ENCODE measurements around the gene BEND5.
A peak's percentile ranks its signal among the peaks of the same experiment; 100 is the strongest.

The BEND5 gene

DNA sequence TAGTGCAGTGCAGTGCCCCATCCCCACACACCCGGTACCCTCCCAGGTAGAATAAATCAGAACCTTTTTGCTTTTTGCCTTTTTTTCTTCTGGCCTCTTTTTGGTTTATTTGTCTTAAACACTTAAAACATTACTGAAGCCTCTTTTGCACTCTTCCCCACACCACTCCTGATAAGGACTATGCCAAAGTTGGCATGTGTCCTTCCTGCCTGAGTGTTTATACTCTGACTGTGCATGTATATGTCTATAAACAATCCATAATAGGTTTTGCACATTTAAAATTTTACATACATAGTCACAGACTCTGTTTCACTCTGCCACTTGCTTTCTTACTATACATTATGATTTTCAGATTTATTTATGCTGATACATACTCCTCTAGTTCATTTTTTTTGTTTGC lies 59.6 kb downstream of the BEND5 start:
- no peak for DNase-seq

DNA sequence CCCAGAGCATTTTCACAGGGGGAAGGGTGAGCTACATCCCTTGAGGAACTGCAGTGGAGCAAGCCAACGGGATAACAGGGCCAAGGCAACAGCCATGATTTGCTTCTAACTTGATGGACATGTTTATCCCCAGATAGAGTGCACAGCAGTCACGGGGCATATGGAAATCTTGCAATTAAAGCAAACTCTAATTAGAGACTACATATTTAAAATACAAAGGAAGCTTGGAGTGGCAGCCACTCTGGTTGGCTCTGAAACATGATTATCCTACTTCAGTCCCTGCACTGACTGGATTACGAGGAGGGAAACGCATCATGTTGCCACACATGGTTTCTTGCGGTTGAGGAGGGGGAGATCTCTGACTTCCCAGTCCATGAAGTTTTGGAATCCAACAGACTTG lies 60.8 kb downstream of the BEND5 start:
- no peak for DNase-seq

DNA sequence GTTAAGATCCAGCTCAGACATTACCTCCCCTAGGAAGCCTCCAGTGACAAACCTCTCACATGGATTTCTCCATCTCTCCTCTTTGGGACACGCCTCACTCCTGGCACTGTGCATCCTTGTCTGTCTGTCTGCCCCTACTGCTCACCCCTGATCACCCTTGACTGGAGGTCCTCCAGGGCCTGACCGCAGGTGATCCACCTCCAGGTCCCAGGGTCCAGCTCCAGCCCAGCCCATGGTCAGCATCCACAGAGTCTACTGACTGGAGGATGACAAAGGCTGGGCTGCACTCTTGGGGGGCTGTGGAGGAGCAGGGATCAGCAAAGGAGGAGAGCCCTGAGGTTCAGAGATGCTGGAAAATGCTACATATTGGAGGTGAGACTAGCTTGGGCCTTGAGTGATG lies 65.8 kb downstream of the BEND5 start:
- no peak for DNase-seq

DNA sequence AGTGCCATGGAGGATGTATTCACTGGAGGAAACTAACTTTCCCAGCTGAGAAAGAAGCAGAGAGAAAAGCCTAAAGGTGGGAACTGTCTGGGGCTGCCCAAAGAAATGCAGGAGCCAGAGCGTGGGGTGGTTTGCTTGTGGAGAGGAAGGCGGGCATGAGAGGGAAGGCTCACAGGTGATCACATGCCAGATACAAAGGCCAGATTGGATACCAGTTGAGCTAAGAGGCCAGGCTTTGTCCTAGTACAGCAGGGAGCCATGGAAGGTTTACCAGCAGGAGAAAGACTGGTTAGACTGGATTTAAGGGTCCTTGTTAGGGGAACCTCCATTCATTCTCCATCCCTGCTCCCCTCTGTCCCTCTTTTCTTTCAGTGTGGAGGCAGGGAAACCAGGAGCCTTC lies 66.4 kb downstream of the BEND5 start:
- DNase-seq, result no peak

DNA sequence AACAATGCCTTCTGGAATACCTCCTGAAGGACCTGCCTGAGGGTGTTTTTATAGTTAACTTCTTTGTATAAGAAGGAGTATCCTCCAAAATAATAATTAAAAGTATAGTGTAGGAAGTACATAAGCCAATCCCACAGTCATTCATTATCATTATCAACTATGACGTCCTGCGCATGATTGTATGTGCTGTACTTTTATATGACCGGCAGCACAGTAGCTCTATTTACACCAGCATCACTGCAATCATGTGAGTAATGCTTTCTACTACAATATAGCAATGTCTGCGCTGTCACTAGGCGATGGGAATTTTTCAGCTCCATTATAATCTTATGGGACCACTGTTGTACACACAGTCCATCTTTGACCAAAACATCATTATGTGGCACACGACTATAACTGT lies 72.0 kb downstream of the BEND5 start:
- DNase-seq, result no peak

DNA sequence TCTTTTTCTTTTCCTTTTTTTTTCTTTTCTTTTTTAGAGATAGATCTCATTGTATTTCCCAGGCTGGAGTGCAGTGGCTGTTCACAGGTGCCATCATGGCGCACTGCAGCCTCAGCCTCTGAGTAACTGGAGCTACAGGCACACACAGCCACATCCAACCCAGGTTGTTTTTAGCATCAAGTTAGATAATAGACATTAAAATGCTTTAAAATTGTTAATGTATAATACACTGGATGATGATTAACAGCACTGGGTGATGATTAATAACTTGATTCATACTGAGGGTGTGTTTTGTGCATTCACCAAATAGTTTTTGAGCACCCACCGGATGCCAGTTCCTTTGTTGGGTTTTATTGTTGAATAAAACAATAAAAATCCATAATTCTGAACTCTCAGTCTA lies 75.2 kb downstream of the BEND5 start:
- no peak for DNase-seq

DNA sequence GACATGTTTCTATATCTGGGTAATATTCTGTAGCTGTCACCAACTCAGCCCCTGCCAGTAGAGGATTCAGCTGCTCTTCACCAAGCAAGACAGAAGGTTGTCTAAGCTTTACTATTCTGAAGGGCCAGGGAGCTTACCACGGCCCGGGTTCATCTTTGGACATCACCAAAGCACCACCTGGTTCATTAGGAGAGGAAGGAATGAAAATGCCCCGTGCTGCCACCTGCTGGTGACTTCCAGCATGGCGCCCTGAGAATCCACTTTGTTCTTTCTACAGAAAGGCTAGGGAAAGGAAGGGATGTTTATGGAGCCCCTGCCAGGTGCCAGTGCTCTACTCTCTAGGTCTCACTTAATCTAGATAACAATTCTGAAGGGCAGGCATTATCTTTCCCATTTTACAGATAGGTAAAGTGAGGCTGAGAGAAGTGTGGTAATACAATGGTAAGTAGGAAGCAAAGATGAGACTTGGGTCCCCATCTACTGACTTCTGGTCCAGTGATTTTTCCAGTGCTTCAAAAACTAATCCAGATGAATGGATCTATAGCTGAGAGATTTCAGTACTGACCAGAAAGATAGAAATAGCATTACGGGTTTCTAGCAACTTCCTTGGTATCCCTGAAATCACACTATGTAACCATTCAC lies 79.5 kb downstream of the BEND5 start:
- peak; percentile 47 for DNase-seq

DNA sequence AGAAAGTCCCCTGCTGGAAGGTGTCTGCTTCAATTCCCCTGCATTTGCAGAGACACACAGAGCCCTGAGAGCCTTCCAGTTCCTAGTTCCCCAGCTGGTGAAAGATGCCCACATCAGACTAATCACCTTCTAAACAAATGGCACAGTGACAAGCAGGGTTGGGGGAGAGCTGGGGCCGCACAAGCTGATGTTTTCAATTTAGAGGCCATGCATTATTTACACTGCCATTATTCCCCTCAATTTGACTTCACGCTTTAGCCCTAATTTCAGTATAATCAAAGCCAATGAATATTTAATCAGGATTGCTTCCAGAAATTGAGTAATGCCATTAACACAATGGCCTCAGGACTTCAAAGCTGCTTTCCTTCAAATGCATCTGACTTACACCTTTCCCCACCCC lies 81.5 kb downstream of the BEND5 start:
- DNase-seq, result no peak

DNA sequence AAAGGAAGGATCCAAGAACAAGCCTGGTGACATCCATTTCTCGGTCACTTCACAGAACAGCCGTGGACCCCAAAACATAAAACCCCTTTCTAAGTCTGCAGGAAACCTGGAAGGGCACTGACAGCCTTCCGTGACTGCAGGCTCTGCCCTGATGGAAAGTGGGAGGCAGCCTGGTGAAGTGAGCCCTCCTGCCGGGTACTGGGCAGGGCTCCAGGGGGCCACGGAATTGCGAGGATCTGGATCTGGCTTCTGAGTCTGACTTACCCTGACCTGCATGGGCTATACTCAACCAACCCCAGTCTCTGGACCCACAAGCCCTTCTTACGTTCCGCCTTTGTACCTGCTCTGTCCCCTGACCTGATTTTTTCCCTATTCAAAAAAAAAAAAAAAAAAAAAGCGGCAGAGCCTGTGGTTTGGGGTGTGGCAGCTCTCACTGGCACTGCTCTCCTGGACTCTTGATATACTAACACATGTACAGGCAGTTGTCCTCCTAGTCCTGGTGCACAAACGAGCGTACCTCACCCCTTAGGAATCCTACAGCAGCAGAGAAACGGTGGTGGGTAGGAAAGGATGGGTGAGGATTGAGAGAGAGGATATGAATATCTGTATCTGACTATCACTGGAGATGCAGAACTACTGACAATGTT lies 82.9 kb downstream of the BEND5 start:
- no peak for DNase-seq

DNA sequence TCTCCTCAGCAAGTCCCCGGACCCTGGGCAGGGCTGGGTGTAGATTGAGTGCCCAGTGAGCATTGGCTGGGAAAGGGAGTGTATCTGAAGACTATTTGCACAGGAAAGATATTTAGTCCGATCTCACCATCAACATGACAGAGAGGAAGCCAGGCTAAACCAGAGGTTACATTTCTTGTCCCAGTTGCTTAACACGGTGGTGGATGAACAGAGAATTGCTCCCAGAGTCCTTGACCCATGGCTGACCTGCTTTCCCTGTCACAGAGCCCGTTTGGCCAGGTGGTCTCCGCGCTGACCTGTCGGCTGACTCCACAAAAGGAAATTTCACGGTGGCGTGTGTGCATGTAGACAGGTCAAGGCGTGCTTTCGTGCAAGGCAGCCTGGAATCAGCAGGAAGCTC lies 83.5 kb downstream of the BEND5 start:
- DNase-seq, result no peak

DNA sequence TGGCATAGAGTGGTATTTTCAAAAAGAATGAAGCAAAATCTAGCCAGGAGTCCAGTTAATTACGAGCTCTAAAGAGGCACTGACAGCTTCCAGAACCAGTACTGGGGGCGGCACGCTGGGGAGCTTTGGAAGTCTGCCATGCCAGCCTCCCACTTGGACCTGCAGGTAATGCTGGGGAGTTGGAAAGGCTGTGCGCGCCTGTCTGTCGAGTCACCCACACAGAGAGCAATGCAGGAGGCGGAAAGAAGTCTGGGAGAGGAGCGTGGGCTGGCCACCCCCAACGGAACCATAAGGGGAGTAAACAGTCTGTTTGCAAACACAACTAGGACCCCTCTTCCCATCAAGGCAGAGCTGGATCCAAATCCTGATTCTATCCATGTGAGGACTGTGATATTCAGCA lies 84.5 kb downstream of the BEND5 start:
- no peak for DNase-seq

DNA sequence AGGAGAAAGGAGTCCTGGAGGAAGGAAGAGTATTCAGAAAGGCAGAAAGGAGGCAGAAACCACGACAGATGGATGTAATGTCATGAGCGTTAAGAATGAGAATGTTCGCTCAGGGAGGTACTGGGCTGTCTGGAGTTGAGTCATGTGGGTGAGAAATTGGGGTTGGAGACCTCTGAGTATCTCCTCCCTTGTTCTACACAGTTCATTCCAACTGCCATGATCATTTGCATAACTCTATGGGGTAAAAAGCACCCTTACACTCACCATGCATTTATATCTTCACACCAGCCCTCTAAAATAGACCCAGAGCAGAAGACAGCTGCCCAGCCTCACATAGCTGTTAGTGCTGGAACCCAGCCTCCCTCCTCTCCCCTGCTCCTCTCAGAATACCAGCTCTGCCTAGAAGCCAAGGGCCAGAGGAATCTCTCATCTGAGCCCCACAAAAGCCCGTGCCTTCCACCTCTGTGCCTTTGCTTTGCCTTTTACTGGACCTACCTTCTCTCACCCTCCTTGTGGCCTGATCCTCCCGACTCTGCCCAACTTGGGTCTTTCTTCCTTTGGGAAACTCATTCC lies 85.2 kb downstream of the BEND5 start:
- no peak for DNase-seq

DNA sequence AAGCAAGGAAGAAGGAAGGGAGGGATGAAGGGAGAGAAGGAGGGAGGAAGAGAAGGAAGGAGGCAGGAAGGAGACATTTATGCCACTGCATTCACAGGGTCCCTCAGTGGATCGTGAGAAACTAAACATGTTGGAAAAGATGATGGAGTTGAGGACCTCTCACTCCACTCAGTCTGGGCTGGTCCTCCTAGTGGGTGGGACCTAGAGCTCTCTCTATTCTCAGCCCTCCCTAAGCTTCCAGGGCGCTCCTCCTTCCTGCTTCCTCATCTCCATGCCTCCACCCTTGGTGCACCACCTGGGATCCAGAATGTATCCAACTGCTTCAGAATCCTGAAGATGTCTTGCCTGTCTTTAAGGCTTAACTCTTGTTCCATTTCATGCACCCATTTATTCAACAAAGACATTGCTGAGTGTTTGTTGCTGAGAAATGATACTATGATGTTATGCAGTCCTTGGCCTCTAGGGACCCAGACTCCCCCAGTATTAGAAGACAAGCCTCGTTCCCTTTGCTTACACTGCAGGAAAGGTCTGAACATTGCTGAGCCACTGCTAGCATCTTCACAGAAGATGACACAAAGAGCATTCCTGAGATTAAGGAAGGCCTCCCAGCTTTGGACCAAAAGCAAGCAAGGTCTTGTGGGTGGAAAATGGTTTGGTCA lies 88.5 kb downstream of the BEND5 start:
- DNase-seq, result no peak

DNA sequence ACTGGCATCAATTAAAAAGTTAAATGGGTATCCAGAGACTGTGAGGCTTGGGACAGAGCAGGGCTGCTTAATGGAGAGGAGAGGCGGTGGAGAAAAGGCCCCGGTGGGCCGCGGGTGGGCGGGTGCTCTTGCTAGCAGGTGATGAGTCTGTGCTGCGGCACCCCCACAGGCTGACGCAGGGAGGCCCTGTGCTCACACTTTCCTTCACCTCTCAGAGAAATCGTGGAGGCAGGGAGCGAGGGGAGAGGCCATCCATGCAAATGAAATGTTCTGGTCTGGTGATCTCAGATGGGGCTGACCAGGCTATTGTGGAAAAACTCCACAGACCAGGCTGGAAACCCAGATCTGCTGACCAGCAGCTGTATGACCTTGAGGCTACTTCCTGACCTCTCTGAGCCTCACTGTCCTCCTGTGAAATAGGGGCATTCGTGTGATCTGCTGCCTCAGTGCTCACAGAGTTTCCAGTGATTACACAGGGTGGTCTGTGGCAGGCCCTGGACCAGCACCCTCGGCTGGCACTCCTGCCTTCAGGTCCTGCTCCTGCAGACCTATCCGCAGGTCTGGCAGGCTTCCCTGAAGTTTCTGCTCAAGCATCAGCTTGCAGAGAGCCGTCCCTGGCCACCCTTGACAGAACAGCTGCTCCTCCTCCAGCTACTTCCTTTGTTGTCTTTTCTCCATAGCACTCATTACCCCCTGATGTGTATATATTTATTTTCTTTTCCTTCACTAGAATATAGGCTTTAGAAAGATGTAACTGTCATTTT lies 89.2 kb downstream of the BEND5 start:
- DNase-seq, result no peak

DNA sequence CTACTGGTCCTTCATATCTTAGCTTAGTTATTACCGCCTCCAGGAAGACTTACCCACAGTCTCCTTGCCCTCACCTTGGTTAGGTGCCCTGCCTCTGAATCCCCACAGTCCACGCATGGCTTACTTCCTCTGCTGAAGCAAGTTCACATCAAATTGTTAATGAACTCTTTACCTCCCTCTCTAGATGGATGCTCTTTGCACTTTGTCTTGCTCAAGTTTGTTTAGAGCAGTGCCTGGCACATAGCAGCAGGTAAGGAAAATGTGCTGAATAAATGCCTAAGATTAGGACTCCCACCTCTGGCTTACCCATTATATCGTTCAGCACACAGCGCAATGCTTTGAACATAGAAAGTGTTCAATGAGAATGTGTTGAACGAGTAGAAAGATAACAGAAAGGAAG lies 90.5 kb downstream of the BEND5 start:
- DNase-seq, result no peak

DNA sequence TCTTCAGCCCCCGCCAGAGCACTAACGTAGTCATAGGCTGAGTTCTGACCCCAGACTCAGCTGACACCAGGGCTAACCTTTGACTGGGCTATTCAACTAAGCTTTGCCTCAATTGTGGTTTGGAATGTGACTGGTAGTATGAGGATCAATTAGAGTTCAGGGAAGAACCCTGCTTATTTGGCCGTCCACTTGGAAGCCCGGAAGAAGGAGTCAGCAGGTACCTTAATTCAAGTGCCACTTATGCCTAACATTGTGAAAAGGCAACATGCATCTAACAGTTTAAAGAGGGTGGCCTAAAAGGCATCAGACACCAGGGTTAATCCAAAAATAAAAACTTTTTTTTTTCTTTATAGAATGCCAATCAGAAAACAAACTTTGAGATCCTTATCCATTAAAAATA lies 92.3 kb downstream of the BEND5 start:
- DNase-seq, result no peak

DNA sequence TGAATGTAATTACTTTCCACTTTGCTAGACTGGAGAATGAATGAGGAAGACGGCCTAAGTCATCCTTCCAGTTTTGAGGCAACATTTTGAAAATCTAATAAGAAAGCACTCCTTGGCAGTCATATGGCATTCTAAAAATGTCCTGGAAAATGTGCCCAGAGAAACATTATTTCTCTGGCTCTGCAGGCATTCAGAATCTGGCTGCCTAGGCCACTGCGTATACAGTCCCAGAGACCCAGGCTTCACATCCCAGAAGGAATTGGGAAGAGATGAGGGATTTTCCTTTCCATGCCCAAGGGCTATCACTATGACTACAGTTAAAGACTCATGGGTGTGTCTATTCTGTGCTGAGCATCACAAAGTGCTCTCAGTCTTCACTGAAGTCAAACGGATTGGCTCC lies 92.9 kb downstream of the BEND5 start:
- no peak for DNase-seq

DNA sequence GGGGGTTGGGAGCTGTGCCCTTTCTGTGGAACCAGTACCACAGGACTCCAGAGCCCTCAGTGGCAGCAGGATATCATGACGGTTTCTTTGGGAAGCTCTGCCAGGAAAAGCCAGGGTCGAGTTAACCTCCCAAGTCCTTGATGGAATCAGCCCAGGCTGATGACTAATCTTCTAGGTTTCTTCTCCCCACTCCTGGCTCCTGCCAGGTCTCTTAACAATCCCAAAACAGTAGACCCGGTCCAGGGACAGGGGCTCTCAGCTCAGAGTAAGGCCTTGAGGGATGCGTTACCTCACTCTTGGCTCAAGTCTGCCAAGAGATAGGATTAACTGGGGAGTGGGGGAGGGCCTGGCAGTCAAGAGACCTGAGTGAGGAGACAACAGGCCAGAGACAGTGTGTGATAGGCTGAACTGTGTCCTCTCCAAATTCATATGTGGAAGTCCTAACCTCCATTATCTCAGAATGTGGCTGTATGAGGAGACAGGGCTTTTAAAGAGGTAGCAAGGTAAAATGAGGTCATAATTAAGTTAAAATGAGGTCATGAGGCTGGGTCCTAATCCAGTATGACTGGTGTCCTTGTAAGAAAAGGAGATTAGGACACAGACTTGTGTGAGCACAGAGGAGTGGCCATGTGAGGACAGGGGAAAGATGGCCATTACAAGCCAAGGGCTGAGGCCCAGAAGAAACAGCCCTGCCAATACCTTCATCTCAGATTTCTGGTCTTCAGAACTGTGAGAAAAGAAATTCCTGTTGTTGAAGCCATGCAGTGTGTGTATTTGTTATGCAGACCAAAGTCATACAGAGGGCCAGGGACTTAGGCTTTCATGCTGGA lies 95.0 kb downstream of the BEND5 start:
- no peak for DNase-seq

DNA sequence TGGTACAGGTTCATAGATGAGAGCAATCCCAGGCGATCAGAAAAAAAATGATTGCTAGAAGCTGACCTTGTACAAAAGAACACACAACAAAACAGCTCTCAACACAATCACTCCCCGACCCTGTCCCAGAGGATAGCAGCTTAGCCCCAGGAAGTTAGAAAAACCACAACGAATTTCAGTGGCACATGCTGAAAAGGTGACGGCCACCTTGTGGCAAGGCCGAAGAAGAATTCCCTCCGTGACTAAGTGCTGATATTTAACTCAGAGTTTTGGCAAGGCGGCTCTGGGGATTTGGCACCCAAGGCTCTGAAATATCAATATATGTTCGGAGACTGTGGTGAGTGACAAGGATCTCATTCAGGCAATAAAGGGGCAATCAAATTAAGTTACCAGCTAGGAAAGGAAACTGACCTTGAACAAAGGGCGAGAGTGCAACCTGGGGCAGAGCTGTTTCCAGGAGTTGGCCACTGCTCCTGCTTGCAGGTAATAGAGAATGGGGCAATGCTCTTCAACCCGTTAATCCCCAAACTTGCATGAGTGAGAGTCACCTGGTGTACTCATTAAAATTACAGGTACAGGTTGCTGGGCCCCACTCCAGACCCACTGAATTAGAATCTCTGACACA lies 96.2 kb downstream of the BEND5 start:
- DNase-seq, result no peak

DNA sequence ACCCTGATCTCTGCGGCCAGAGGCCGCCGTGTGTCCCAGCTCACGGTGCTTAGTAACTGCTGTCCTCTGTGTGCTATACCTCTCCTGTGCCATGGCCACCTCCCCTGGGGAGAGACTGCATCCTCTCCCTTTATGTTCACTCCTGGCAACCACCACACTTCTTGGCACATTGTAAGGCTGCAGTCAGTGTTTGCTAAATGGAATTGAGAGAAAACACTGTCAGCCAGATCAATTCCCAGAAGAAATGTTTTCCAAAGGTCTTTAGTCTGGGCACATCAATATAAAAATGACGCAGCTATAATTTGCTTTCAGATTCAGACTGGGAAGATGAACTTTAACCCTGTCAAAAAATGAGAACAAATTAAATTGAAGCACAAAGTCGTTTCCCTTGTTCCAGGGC lies 96.8 kb downstream of the BEND5 start:
- DNase-seq, result no peak

DNA sequence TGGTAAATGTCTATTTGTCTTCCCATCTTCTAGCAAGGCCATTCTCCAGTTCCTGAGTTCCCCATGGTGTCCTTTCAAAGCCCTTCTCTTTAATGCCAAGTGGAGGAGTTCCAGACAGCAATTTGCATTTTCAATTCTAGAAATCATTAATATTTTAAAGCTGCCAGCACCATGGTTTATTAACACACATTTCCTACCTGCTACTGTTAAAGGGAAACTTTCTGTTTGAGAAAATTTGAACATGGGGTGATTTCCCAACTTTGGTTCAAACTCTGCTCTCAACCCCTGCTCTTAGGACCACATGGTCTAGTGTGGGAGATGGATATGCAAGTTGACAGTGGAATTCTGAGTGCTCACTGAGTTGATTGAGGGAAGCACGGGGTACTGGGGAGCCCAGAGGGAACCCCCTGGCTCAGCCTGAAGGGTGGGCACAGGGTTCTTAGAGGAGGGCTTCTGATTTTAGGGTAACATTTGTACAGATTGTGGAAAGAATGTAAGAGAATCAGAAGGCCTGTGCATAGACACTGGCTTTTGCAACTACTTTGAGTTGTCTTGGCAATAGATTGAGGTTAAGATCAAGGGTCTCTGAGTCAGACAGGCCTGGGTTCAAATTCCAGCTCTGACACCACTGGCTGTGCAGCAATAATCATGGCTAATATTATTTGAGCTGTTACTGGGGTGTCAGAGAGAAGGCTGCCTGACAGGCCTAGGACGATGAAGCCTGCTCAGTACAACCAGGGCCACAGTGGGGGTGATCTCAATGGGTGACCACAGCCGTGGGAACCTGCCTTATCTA lies 97.8 kb downstream of the BEND5 start:
- no peak for DNase-seq
